SIG-M5 treated with dmso at 0.1 percent for 504 hours (cell line): ENCODE measurements around the gene JMJD4.
"Not testable (repeated sequence)": the region's sequence is repeated elsewhere in the genome, so short reads cannot be mapped to it uniquely, and the experiment has no call there.

Experiments used
- DNase-seq: peaks from one replicate; lab custom pipeline; 2025; ENCODE audit not compliant: unreplicated experiment; lab: John Stamatoyannopoulos, UW

JMJD4 gene

GRCh38 chr1:227733751-227734545 is 1.2 kb downstream of the JMJD4 start:
- no peak for DNase-seq

DNA sequence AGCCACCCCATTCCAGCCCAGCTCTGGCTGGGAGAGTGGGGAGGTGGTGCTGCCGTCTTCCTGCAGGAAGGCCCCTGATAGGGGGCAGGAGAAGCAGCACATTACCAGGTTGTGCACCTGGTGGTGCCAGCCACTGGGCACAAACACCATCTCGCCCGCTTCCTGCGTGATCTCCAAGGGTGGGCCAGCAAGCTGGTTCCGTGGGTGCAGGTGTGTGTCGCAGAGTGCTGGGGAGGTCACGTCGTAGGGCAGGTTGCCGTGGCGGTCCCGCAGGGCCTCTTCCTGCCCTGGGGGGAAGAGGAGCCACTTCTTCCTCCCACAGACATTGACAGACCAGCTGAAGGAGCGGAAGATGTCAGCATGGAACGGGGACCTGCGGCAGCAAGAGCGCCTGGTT is 1.8 kb downstream of the JMJD4 start:
- no peak for DNase-seq

DNA sequence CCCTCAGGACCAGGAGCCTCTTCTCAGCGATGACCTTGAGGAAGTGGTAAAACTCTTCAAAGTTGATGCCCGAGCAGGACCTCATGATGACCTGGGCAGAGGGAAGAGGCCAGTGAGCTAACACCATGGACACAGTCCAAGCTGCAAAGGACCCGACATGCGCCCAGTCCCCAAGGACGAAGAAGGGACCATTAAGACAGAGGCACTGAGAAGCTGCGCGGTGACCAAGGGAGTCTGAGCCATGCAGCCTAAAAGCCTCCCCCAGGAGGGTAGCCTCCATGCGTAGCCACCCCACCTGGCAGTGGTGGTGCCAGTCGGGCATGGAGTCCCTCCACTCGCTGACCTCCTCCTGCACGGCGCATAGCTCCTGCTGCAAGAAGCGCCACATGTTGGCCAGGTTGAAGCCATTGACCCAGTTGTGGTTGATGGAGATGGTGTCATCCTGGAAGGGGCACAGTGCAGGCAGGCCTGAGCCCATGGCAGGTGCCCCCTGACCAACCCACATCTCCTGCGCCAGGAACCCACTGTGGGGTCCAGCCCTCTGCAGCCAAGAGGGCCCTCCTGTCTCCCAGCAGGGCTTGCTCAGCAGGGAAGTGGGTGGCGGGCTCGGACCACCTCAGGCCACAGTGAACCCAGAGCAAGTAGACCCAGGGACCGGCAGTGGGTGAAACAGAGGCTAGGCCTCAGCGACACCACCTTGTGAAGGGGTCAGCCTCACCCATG is 2.4 kb downstream of the JMJD4 start:
- DNase-seq: no peak

GRCh38 chr1:227731696-227732585 is 3.2 kb downstream of the JMJD4 start:
- no peak for DNase-seq

DNA sequence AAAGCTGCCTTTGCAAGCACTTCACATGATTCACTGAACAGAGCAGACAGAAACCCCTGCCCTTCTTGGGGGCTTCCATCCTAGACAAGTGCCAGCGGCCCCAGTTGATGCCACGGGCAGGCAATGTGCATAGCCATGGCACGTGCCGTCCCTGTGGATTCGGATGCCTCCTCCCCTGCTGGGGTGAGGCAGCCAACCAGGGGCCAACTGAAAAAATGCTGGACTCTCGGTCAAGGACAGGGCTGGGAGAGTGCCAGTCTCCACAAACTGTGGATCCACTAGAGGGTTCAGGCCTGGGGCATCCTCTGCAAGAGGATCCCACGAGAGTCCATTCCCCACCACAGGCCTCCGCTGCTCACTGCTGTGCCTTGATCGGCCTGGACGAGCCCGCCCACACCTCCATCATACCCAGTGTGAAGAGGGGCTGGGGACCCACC is 3.8 kb downstream of the JMJD4 start:
- no peak for DNase-seq

- DNase-seq: no peak
Observed at GRCh38 chr1:227730630-227731151, 4.4 kb downstream of the JMJD4 start.

GRCh38 chr1:227729881-227730629 is 5.0 kb downstream of the JMJD4 start:
- peak; percentile 71 for DNase-seq

DNA sequence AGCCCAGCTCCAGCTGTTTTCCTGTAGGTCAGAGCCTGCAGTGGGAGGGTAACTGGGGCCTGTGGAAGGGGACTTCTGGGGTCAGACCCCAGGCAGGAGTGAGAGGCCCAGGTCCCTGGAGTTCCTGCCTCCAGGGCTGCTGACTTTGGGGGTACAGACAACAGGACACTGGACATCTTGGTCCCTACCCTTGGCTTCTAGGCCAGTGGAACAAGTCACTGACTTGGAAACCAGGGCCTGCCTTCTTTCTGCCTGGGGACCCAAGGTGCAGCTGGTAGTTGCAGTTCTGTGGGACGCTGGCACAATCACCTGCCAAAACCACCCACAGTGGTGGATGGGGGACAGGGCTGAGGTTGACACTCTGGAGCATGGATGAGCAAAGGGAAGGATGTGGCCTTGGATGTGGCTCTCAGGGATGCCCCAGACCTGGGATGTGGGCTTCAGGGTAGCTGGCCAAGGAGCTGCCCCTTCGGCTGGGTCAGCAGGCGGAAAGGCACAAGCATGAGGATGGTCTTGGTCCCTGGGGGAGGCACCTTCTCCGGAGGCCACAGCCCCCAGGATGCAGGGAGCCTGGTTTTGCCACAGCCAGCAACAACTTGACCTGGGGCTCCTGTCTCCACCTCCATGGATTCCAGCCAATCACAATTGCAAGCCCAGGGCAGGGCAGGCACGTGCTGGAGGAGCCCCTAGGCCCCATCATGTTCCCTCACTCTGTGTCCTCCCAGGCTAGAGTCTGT is 5.8 kb downstream of the JMJD4 start:
- no peak for DNase-seq

DNA sequence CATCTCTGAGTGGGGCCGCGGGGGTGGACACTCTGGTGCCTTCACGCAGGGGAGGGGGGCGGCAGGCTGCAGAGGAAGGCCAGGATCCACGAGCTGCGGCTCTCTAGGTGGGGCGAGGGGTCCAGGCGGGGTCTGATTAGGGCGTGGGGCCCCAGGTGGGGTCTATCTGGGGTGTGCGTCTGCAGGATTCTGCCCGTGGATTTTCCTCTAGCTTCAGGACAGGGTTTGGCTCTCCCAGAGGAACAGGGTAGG is 6.3 kb downstream of the JMJD4 start:
- no peak for DNase-seq

DNA sequence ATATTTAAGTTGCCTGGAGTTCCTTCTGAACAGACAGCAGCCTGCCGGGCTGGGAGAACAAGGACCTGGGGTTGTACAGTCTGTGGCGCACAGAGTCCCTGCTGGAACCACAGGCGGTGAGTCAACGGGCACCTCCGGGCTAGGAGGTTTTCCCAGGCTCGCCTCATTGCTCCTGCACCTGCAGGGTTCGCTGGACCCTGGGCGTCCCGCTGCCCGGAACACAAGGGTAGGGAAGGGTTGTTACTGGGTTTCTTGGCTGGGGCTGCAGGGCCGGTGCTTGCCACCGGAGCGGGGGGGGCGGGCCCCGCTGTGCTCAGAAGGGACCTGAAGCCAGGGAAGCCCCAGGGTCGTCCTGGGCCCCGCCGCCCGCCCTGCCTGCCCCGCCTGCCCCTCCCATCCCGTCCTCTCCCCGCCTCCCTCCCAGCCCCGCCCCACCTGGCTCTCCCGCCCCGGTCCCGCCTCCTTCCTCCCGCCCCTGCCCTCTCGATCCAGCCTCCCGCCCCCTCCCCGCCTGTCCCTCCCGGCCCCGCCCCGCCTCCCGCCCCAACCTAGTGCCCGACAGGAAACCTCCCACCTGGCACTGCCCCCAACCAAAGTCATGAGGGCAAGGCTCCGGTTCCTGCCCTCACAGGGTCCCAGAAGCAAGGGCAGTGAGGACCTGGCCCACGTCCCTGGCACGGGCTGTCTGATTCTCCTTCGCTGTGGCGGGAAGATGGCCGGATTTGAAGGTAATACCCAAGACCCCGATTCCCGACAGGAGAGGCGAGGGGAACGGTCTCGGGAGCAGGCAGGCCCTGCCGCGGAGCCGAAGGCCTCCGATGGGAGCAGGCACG is 6.8 kb downstream of the JMJD4 start:
- peak; percentile 63 for DNase-seq

- DNase-seq: no peak
Observed at GRCh38 chr1:227726924-227727599, 8.0 kb downstream of the JMJD4 start.

- no peak for DNase-seq
Observed at GRCh38 chr1:227726318-227726717, 8.8 kb downstream of the JMJD4 start.

DNA sequence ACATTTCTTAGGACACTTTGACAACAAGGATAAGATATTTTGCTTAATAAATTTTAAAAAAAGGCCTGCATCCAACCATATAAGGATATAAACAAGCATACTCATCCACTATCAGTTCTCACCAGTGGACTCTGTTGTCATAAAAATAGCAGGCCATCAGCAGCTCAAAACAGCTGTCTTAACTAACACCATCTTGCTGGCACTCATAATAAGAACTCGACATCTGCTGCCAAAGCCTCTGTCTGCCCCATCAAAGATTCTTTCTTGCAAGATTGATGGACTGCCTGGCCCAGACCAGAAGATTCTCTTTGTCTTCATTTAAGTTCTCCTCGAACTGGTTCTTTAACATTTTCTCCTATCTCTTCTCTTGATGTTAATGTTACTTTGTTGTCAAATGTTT is 10.1 kb downstream of the JMJD4 start:
- DNase-seq: no peak

DNA sequence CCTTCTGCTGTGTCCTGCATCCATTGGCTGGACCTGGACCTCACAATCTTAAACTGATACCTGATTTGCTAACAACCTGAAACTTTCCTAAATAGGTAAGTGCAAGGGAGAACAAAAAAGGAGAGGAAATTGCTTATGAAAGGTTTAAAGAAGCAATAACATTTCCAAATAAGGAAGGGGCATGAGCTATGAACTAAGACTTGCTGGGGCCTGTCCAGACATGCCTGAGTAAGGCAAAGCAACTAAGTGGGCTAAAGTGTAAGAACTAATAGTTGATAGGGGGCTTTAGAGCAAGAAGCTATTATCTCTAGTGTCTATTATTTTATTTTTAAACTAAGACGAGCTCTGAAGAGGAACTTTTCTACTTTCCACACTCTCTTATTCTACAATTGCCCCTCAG is 11.6 kb downstream of the JMJD4 start:
- peak; percentile 32 for DNase-seq

- no peak for DNase-seq
Observed at GRCh38 chr1:227718932-227719331, 16.2 kb downstream of the JMJD4 start.

GRCh38 chr1:227712648-227713047 is 22.5 kb downstream of the JMJD4 start:
- DNase-seq: no peak

DNA sequence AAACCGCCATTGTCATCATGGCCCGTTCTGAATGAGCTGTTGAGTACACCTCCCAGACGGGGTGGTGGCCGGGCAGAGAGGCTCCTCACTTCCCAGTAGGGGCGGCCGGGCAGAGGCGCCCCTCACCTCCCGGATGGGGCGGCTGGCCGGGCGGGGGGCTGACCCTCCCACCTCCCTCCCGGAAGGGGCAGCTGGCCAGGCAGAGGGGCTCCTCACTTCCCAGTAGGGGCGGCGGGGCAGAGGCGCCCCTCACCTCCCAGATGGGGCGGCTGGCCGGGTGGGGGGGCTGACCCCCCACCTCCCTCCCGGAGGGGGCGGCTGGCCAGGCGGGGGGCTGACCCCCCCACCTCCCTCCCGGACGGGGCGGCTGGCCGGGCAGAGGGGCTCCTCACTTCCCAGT is 24.6 kb downstream of the JMJD4 start:
- not testable (repeated sequence) for DNase-seq

DNA sequence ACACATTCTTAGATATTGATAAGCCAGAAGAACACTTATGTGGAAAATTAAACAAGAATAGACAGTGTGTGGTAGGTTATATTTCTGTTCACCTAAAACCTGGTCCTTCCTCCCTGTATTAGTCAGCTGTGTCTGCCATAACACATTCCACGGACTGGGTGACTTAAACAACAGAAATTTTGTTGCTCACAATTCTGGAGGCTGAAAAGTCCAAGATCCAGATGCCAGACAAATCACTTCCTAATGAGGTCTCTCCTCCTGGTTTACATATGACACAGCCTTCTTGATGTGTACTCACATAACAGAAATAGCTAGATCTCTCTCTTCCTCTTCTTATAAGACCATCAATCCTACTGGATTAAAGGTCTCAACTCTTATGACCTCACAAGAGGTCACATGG is 25.7 kb downstream of the JMJD4 start:
- DNase-seq: no peak

DNA sequence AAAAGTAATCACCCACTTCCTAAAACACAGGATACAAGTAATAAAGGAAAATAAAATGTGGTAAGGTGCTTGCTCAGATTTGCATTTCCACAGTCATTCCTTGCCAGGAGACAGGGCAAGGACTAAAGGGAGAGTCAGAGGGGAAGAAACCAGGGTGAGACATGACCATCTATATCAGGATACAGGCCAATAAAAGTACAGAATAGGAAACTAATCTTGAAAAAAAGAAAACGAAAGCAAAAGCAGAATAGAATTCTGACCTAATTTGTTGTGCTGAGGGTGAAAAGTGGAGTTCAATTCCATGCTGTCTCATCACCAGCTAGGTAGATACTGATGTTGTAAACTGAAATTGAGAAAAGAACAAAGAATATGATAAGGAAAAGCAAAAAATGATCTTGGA is 27.3 kb downstream of the JMJD4 start:
- DNase-seq: no peak
